HG02840 (cell line): ENCODE results near the gene SRGAP1.
"Not testable (repeated sequence)": the region's sequence is repeated elsewhere in the genome, so short reads cannot be mapped to it uniquely, and the experiment has no call there.

Experiments
- ATAC-seq: cut with Tn5 transposase; IDR thresholded peaks from one replicate; pipeline ENCODE4 v1.9.1; 2021; ENCODE audit warnings: mild to moderate bottlenecking, moderate library complexity, moderate number of reproducible peaks; ENCODE audit not compliant: unreplicated experiment, low FRiP score

Gene SRGAP1

GRCh38 chr12:64097366-64098105 is 253.0 kb downstream of the SRGAP1 start:
- no peak for ATAC-seq

GRCh38 chr12:64098709-64099354 is 254.3 kb downstream of the SRGAP1 start:
- ATAC-seq = no peak

GRCh38 chr12:64099397-64099796 is 254.9 kb downstream of the SRGAP1 start:
- no peak for ATAC-seq

- no peak for ATAC-seq
Observed at GRCh38 chr12:64102339-64102738, 257.8 kb downstream of the SRGAP1 start.

- ATAC-seq = no peak
Observed at GRCh38 chr12:64103825-64104740, 259.6 kb downstream of the SRGAP1 start.

GRCh38 chr12:64105026-64105425 is 260.5 kb downstream of the SRGAP1 start:
- no peak for ATAC-seq

- no peak for ATAC-seq
Observed at GRCh38 chr12:64107776-64108175, 263.3 kb downstream of the SRGAP1 start.

GRCh38 chr12:64109706-64110105 is 265.2 kb downstream of the SRGAP1 start:
- ATAC-seq = no peak

- no peak for ATAC-seq
Observed at GRCh38 chr12:64110864-64111263, 266.4 kb downstream of the SRGAP1 start.

- no peak for ATAC-seq
Observed at GRCh38 chr12:64116969-64117368, 272.5 kb downstream of the SRGAP1 start.

GRCh38 chr12:64120568-64120967 is 276.1 kb downstream of the SRGAP1 start:
- ATAC-seq = no peak

- ATAC-seq = not testable (repeated sequence)
Observed at GRCh38 chr12:64121086-64121485, 276.6 kb downstream of the SRGAP1 start.

- ATAC-seq = no peak
Observed at GRCh38 chr12:64122154-64122553, 277.7 kb downstream of the SRGAP1 start.

GRCh38 chr12:64122995-64123394 is 278.5 kb downstream of the SRGAP1 start:
- no peak for ATAC-seq

- no peak for ATAC-seq
Observed at GRCh38 chr12:64123448-64123847, 278.9 kb downstream of the SRGAP1 start.

GRCh38 chr12:64124511-64125197 is 280.2 kb downstream of the SRGAP1 start:
- ATAC-seq = no peak

- no peak for ATAC-seq
Observed at GRCh38 chr12:64125913-64126312, 281.4 kb downstream of the SRGAP1 start.

GRCh38 chr12:64127811-64128210 is 283.3 kb downstream of the SRGAP1 start:
- ATAC-seq = no peak

- no peak for ATAC-seq
Observed at GRCh38 chr12:64128366-64128765, 283.9 kb downstream of the SRGAP1 start.

GRCh38 chr12:64130476-64130875 is 286.0 kb downstream of the SRGAP1 start:
- ATAC-seq = not testable (repeated sequence)
